GM12878 (cell line): ENCODE results near the gene SP3. TPM values are rescaled to one million over a fixed set of nuclear protein-coding genes. Genes with fewer than 3 reads are reported as not detected.

Source experiments
- ATAC-seq: fragments of 200-7000 bp; cut with Tn5 transposase; 3 replicates; pipeline ENCODE4 v1.9.1; 2020; ENCODE audit warnings: mild to moderate bottlenecking, moderate library complexity
- BruUV-seq: library from RNA; stranded (reverse); fragments of 400-500 nt; replicated peaks from 2 replicates; lab custom pipeline; 2021; lab: Mats Ljungman, UMichigan
- CTCF ChIA-PET: fragments of 300-600 bp; sonication (Branson Sonifier 250); formaldehyde crosslinking; extraction: SDS; loops from one replicate; lab custom pipeline; 2021; ENCODE audit warnings: inconsistent platforms; lab: Yijun Ruan, JAX
- POLR2A ChIA-PET: fragments of 350-600 bp; formaldehyde crosslinking; extraction: SDS; loops from one replicate; lab custom pipeline; 2021; ENCODE audit warnings: inconsistent platforms; lab: Charles Lee
- RAD21 ChIA-PET: fragments of 300-600 bp; sonication (Branson Sonifier 250); formaldehyde crosslinking; loops from one replicate; lab custom pipeline; 2023; ENCODE audit warnings: antibody characterized with exemption; ENCODE audit not compliant: unreplicated experiment; lab: Charles Lee
- SMC1A ChIA-PET: fragments of 300-600 bp; sonication (Branson Sonifier 250); formaldehyde crosslinking; loops from one replicate; lab custom pipeline; 2023; ENCODE audit not compliant: unreplicated experiment, uncharacterized antibody; lab: Charles Lee
- DNase-seq: peaks from one replicate; pipeline ENCODE4 v3.0.0-alpha.2; 2011; ENCODE audit warnings: low read depth, low spot score
- FAIRE-seq: peaks from 3 replicates; lab custom pipeline; 2011; peaks lifted over from hg19 to GRCh38; lab: Jason Lieb, UNC
- H2AFZ ChIP-seq: 2 replicates; pipeline ENCODE4 v1.6.0; 2011; ENCODE audit warnings: low read depth, low read length, control low read depth; ENCODE audit not compliant: control insufficient read depth
- H3K27ac ChIP-seq: 2 replicates; pipeline ENCODE4 v1.5.1; 2011; ENCODE audit warnings: control low read depth; ENCODE audit not compliant: control insufficient read depth, insufficient read depth
- H3K27me3 ChIP-seq, 2 experiments: replicated peaks in 1 of 2; 2 replicates each; pipeline versions ENCODE4 v1.6.0 to v1.6.1; 2011; ENCODE audit warnings: low read length in 1 of 2; ENCODE audit not compliant: control insufficient read depth in 2 of 2, insufficient read depth in 2 of 2
- H3K36me3 ChIP-seq, 2 experiments: 2 replicates each; pipeline ENCODE4 v1.5.1; 2011; ENCODE audit warnings: low read length in 1 of 2; ENCODE audit not compliant: control insufficient read depth in 2 of 2, insufficient read depth in 2 of 2
- H3K4me1 ChIP-seq: 2 replicates; pipeline ENCODE4 v1.6.1; 2011; ENCODE audit warnings: mild to moderate bottlenecking, low read length, moderate library complexity, mixed read lengths; ENCODE audit not compliant: control insufficient read depth, insufficient read depth
- H3K4me2 ChIP-seq: 2 replicates; pipeline ENCODE4 v1.6.0; 2011; ENCODE audit warnings: control low read depth; ENCODE audit not compliant: control insufficient read depth, insufficient read depth
- H3K4me3 ChIP-seq: fragments of 200-600 bp; sonication (generic); 2 replicates; pipeline ENCODE4 v1.5.1; 2016
- H3K79me2 ChIP-seq: 2 replicates; pipeline ENCODE4 v1.6.0; 2011; ENCODE audit warnings: low read length; ENCODE audit not compliant: control insufficient read depth, insufficient read depth
- H3K9ac ChIP-seq: 2 replicates; pipeline ENCODE4 v1.8.0; 2011; ENCODE audit warnings: low read length, control low read depth, mixed read lengths; ENCODE audit not compliant: control insufficient read depth, insufficient read depth
- H3K9me3 ChIP-seq: replicated peaks from 3 replicates; pipeline ENCODE4 v1.5.1; 2011; ENCODE audit warnings: mild to moderate bottlenecking, low read length; ENCODE audit not compliant: control insufficient read depth, insufficient read depth
- H4K20me1 ChIP-seq: 2 replicates; pipeline ENCODE4 v1.6.0; 2011; ENCODE audit not compliant: control insufficient read depth, insufficient read depth
- CHD1 ChIP-seq: IDR thresholded peaks from 2 replicates; pipeline ENCODE4 v1.6.1; 2012; ENCODE audit warnings: low read depth, low read length, improper control_type of control experiment
- EED ChIP-seq: sonication (generic); IDR thresholded peaks from 2 replicates; pipeline ENCODE4 v1.6.1; 2016; ENCODE audit warnings: antibody characterized with exemption, low read depth
- HDGF ChIP-seq: fragments of 450-650 bp; IDR thresholded peaks from 2 replicates; pipeline ENCODE4 v1.6.1; 2016; ENCODE audit warnings: antibody characterized with exemption
- IKZF1 ChIP-seq: fragments of 450-650 bp; conservative IDR thresholded peaks from 2 replicates; pipeline ENCODE4 v1.6.1; 2017; ENCODE audit warnings: antibody characterized with exemption, mild to moderate bottlenecking
- MYB ChIP-seq: fragments of 150-350 bp; IDR thresholded peaks from 2 replicates; pipeline ENCODE4 v1.6.1; 2014; ENCODE audit warnings: mild to moderate bottlenecking, low read depth, low read length, borderline replicate concordance
- POU2F2 ChIP-seq: IDR thresholded peaks from 3 replicates; pipeline ENCODE4 v1.6.1; 2011; ENCODE audit warnings: low read depth, mild to moderate bottlenecking, low read length, borderline replicate concordance
- RUNX3 ChIP-seq: IDR thresholded peaks from 2 replicates; pipeline ENCODE4 v1.6.1; 2012; ENCODE audit warnings: low read length, inconsistent platforms
- SPI1 ChIP-seq: IDR thresholded peaks from 2 replicates; pipeline ENCODE4 v1.6.1; 2011; ENCODE audit warnings: low read depth, mild to moderate bottlenecking, low read length, moderate library complexity, borderline replicate concordance; ENCODE audit not compliant: insufficient read depth
- TARDBP ChIP-seq: IDR thresholded peaks from 2 replicates; pipeline ENCODE4 v1.6.1; 2016; ENCODE audit warnings: borderline replicate concordance
- YBX1 ChIP-seq: fragments of 450-650 bp; IDR thresholded peaks from 2 replicates; pipeline ENCODE4 v1.6.1; 2016; ENCODE audit warnings: antibody characterized with exemption
- ZNF592 ChIP-seq: fragments of 450-650 bp; IDR thresholded peaks from 2 replicates; pipeline ENCODE4 v1.6.1; 2017; ENCODE audit warnings: mild to moderate bottlenecking, moderate library complexity
- WGBS: methylation state at CpG from one replicate; pipeline ENCODE4 v1.1.6; 2016; ENCODE audit warnings: low lambda C conversion rate; ENCODE audit not compliant: insufficient replicate concordance, insufficient coverage; ENCODE audit errors: missing lambda C conversion rate; 5-methylcytosine and 5-hydroxymethylcytosine counted together
- in situ Hi-C: fragments of 300-500 bp; cut with MboI; formaldehyde crosslinking; loops from 9 replicates; pipeline ENCODE4 v1.14.3; 2018; ENCODE audit warnings: mixed read lengths
- intact Hi-C: fragments of 100-400 bp; cut with micrococcal nuclease; formaldehyde crosslinking; loops from one replicate; pipeline ENCODE4 v1.14.2; 2022; ENCODE audit not compliant: unreplicated experiment
- polyA plus RNA-seq, 11 experiments: library from polyadenylated mRNA; depleted of rRNA in 4 of 11; unstranded in 6 of 11; stranded (reverse) in 5 of 11; fragments of >200 nt; fragmentation: Nextera tagmentation in 4 of 11; fragmentation: Illumina TruSeq in 1 of 11; extraction: Ambion mirVana in 4 of 11; extraction: Trizol in 1 of 11; gene quantifications; 1 replicate in 1 of 11; 2 replicates in 10 of 11; pipeline versions ENCODE4 v1.2.1 to v1.2.3, GENCODE V29; 2011 to 2016; ENCODE audit warnings: inconsistent platforms in 2 of 11, missing spikeins in 2 of 11, low read depth in 1 of 11
- total RNA-seq, 4 experiments: library from RNA; depleted of rRNA in 3 of 4; stranded (reverse); fragments of >200 nt in 3 of 4; fragmentation: Illumina TruSeq in 1 of 4; extraction: Trizol in 1 of 4; gene quantifications; 2 replicates each; pipeline versions ENCODE4 v1.2.1 to v1.2.3, GENCODE V29; 2013 to 2021
- TF ChIP-seq, protein P1 (sequence below): IDR thresholded peaks from 2 replicates; pipeline ENCODE4 v1.6.1; 2012; ENCODE audit warnings: improper control_type of control experiment, low read depth, low read length; ENCODE audit not compliant: insufficient replicate concordance
- TF ChIP-seq, protein P2 (sequence below): fragments of 150-350 bp; IDR thresholded peaks from 2 replicates; pipeline ENCODE4 v1.6.1; 2016; ENCODE audit warnings: low read depth, low read length

SP3 gene
- total and polyA plus RNA-seq, 10 of the 15 experiments (the other 5 are each of a cell fraction or from before 2014, with no cell fraction given): 9.9 to 87.6 (median 52.4) TPM

DNA sequence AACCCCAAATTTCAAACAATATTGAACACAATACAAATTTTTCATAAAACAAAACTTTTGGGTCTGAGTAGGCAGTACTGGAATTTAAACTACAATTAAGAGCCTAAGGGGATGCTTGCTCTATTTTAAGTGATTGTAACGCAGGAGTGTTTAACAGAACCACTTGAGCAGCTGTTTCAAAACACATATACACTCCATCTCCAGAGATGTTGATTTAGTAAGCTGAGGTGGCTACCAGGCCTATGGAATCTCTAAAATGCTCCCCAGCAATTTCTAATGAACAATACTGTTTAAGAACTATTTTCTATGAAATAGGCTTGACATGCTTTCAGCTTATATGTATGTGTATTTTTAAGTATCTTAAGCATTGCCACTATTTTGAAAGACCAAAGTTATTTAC lies 58.5 kb downstream of the SP3 start:
- FAIRE-seq (peak; percentile 18), ATAC-seq (no peak), DNase-seq (no peak)
- H3K36me3 ChIP-seq: peaks cover 0 to 29% of the 10 kb centered on the region in 2 experiments; a peak in 3 of 4 replicates
- intact Hi-C loops (no loop called here), in situ Hi-C loops (no loop called here)
- H3K9ac ChIP-seq: no peak overlapping the region
- no TSS peak for BruUV-seq
- H4K20me1 ChIP-seq: no peaks in the 10 kb centered on the region
- no peaks in the 10 kb centered on the region for H3K9me3 ChIP-seq
- no peak overlapping the region for H3K27ac ChIP-seq
- ChIA-PET POLR2A (no interaction called here), RAD21 (no interaction called here), CTCF (no interaction called here), SMC1A (interaction anchor here (0.9 kb wide), 1 partner anchor 8 kb away, joined by 3 read pairs; no protein-coding TSS in a partner anchor)
- H2AFZ ChIP-seq: no peak overlapping the region
- H3K4me3 ChIP-seq: no peak overlapping the region
- no peaks in the 10 kb centered on the region for H3K27me3 ChIP-seq
- H3K79me2 ChIP-seq: no peaks in the 10 kb centered on the region; the same call in 1 of the 2 replicates
- no peak overlapping the region for H3K4me2 ChIP-seq
- H3K4me1 ChIP-seq: no peaks in the 10 kb centered on the region
- whole genome bisulfite sequencing: 96% methylated on average over 1 of the region's 1 CpG
- no peak for TF ChIP-seq TARDBP
- TF ChIP-seq ZNF592: no peak
- TF ChIP-seq EED: no peak
- TF ChIP-seq, protein P1, sequence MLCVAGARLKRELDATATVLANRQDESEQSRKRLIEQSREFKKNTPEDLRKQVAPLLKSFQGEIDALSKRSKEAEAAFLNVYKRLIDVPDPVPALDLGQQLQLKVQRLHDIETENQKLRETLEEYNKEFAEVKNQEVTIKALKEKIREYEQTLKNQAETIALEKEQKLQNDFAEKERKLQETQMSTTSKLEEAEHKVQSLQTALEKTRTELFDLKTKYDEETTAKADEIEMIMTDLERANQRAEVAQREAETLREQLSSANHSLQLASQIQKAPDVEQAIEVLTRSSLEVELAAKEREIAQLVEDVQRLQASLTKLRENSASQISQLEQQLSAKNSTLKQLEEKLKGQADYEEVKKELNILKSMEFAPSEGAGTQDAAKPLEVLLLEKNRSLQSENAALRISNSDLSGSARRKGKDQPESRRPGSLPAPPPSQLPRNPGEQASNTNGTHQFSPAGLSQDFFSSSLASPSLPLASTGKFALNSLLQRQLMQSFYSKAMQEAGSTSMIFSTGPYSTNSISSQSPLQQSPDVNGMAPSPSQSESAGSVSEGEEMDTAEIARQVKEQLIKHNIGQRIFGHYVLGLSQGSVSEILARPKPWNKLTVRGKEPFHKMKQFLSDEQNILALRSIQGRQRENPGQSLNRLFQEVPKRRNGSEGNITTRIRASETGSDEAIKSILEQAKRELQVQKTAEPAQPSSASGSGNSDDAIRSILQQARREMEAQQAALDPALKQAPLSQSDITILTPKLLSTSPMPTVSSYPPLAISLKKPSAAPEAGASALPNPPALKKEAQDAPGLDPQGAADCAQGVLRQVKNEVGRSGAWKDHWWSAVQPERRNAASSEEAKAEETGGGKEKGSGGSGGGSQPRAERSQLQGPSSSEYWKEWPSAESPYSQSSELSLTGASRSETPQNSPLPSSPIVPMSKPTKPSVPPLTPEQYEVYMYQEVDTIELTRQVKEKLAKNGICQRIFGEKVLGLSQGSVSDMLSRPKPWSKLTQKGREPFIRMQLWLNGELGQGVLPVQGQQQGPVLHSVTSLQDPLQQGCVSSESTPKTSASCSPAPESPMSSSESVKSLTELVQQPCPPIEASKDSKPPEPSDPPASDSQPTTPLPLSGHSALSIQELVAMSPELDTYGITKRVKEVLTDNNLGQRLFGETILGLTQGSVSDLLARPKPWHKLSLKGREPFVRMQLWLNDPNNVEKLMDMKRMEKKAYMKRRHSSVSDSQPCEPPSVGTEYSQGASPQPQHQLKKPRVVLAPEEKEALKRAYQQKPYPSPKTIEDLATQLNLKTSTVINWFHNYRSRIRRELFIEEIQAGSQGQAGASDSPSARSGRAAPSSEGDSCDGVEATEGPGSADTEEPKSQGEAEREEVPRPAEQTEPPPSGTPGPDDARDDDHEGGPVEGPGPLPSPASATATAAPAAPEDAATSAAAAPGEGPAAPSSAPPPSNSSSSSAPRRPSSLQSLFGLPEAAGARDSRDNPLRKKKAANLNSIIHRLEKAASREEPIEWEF: no peak
- TF ChIP-seq RUNX3: no peak
- TF ChIP-seq CHD1: no peak
- TF ChIP-seq SPI1: no peak
- TF ChIP-seq, protein P2, sequence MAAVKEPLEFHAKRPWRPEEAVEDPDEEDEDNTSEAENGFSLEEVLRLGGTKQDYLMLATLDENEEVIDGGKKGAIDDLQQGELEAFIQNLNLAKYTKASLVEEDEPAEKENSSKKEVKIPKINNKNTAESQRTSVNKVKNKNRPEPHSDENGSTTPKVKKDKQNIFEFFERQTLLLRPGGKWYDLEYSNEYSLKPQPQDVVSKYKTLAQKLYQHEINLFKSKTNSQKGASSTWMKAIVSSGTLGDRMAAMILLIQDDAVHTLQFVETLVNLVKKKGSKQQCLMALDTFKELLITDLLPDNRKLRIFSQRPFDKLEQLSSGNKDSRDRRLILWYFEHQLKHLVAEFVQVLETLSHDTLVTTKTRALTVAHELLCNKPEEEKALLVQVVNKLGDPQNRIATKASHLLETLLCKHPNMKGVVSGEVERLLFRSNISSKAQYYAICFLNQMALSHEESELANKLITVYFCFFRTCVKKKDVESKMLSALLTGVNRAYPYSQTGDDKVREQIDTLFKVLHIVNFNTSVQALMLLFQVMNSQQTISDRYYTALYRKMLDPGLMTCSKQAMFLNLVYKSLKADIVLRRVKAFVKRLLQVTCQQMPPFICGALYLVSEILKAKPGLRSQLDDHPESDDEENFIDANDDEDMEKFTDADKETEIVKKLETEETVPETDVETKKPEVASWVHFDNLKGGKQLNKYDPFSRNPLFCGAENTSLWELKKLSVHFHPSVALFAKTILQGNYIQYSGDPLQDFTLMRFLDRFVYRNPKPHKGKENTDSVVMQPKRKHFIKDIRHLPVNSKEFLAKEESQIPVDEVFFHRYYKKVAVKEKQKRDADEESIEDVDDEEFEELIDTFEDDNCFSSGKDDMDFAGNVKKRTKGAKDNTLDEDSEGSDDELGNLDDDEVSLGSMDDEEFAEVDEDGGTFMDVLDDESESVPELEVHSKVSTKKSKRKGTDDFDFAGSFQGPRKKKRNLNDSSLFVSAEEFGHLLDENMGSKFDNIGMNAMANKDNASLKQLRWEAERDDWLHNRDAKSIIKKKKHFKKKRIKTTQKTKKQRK: no peak
- no peak for TF ChIP-seq MYB
- no peak for TF ChIP-seq POU2F2
- TF ChIP-seq YBX1: no peak
- no peak for TF ChIP-seq HDGF
- TF ChIP-seq IKZF1: no peak
